COLO668 (cell line): ENCODE results near the gene CCNY.

Experiments
- DNase-seq: peaks from one replicate; lab custom pipeline; 2025; ENCODE audit not compliant: unreplicated experiment; lab: John Stamatoyannopoulos, UW

The CCNY gene

GRCh38 chr10:35546824-35547225 is 210.5 kb downstream of the CCNY start:
- DNase-seq = no peak

DNA sequence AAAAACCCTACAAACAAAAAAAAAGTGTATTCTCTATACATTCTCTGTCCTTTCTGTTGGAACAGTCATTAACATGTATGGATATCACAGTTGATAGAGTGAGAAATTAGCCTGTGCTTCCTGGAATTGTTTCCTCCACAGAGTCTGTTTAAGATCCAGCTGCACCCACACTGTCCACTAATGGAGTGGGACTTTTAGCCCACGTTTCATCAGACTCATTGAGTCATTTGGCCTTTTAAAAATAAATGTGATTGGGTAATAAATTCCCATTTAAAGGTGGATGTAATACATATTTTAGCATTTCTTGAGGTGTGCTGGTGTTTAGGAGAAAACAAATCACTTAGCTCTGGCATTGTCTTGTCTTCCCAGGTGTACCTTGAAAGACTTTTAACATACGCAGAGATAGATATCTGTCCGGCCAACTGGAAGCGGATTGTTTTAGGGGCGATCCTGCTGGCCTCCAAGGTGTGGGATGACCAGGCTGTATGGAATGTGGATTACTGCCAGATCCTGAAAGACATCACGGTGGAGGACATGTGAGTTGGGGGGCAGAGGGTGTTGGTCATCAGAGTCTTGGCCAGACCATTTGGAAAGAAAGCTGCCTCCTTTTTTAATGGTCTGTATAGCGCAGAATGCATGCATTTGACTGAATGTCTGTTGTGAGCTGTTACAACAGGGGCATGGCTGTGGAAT is 216.5 kb downstream of the CCNY start:
- DNase-seq = no peak

DNA sequence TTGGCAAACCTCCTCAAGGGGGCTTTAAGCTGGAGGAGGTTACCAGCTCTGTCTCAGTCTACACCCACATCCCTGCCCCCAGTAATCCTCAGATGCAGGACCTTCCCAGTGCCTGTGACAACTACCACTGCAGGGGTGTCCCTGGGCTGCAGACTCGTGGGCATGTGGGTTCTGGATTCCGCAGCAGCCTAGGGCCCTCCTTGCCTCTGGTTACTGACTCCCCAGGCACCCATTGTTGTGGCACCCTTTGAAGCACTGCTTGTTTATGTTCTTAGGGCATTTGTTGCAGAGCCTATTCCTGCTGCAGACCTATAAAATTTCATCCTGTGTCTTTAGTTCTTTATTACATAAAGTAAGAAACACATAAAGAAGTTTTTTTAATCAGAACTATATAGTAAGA is 217.7 kb downstream of the CCNY start:
- DNase-seq = peak; percentile 15

- peak; percentile 5 for DNase-seq
Observed at GRCh38 chr10:35554461-35555056, 218.2 kb downstream of the CCNY start.

DNA sequence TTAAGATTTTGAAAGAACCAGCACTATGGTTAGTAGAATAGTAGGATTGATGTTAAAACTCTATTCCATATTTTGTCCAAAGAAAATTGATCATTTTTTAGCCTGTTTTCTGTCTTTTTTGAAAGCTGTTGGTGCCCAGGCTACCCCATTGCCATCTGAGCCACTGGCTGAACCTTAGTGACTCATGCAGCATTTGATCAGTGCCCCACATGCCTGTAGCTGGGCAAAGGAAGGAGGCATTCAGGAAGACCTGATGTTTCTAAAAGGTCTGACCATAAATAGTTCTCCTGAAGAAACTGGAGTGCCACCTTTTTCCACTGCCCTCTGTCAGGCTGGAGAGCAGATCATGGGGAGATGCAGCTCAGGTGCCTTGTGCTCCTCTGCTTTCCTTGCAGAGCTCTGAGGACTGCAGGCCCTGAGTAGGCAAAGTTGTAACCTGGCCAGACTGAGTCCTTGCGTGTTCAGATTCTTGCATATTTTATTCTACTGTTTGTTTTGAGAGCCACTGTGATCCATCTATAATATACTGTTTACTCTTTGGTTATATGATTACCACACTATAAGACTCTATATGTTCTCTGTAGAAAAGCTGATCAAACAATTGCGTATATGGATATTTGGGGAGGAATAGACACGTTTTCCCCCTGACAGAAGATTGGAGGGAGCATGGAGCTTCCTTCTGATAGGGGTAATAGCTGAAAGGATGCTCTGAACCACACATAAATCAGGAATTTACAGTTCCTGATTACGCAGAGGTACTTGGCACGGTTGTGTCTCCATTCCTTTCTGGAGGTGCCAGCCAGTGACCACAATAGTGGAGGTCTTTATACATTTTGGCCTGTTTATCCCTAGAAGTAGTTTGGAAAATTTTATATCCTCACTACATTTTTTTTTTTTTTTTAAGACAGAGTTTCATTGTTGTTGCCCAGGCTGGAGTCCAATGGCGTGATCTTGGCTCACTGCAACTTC is 219.9 kb downstream of the CCNY start:
- DNase-seq = no peak

- DNase-seq = no peak
Observed at GRCh38 chr10:35558276-35558675, 222.0 kb downstream of the CCNY start.

- no peak for DNase-seq
Observed at GRCh38 chr10:35559416-35559815, 223.1 kb downstream of the CCNY start.

DNA sequence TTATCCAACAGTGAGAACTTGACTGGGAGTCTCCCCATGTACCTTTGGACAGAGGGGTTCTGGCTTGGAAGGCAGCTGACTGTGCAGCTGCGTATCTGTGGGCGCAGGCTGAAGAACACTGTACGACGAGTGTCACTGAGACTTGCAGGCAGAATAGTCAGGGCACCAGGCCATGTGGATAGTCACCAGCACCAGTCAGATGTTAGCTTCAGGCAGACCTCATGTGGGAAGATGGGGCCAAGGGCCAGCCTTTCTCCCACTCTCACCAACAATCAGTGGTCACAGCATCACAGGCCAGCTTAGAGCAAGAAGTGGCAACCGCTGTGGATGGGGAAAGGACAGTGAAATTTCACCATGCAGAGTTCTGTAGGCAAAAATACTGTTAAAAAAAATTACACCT is 225.4 kb downstream of the CCNY start:
- no peak for DNase-seq

DNA sequence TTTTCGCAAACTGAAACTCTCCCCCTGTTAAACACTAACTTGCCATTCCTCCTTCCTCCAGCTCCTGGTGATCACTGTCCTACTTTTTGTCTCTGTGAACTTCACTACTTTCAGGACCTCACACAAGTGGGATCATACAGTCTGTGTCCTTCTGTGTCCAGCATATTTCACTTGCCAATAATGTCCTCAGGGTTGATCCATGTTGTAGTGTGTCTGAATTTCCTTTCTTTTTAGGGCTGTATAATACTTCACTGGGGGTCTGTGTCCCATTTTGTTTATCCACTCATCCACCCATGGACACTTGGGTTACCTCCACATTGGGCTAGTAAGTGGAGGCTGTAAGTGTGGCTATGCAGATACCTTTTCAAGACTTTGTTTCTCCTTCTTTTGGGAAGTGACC is 226.1 kb downstream of the CCNY start:
- DNase-seq = no peak

- DNase-seq = peak; percentile 43
Observed at GRCh38 chr10:35563261-35563891, 227.1 kb downstream of the CCNY start.

DNA sequence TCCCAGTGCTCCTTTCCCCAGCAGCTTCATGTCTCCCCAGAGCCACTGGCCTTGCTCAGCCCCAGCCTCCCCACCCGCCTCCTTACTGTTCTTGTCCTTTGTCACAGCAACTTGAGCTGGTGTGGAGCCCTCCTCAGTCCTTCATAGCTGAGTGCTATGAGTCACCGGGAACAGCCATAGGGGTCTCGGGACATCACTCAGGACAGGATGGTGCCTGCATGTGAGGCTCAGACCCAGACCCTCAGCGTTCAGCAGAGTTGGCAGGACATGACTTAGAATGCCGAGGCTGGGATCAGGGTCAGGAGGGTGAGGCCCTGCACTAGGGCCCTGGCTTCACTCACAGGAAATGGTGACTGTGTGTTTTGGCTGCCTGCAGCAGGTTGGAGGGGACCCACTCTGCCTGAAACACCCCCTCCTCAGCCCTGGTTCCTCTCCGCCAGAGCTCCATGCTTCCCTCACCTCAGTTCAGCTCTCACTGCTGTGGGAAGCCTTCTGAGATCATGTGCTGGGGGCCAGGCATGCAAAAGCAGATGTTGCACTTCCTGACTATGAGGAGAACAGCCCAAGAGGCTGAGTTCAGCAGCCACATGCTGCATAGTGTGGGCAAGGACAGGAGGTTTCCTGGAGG is 228.1 kb downstream of the CCNY start:
- no peak for DNase-seq

DNA sequence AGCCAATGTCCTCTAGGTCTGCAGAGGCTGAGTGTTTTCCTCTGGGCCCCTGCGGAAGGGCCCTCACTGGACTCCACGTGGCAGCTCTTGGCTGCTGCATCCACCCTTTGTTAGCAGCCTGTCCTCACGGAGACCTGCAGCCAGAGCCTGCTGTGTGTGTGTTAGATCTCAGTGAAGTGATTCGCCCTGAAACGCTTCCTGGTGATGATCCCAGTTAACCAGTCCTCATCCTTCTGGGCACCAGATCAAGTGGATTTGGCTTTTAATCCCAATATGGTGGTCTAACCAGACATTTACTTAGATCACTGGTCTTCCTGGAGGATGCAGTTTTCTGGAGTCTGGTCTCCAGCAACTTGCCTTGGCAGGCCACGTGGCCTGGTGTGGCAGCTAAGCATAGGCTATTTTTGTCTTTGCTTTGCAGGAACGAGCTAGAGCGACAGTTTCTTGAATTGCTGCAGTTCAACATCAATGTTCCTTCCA is 229.3 kb downstream of the CCNY start:
- no peak for DNase-seq

DNA sequence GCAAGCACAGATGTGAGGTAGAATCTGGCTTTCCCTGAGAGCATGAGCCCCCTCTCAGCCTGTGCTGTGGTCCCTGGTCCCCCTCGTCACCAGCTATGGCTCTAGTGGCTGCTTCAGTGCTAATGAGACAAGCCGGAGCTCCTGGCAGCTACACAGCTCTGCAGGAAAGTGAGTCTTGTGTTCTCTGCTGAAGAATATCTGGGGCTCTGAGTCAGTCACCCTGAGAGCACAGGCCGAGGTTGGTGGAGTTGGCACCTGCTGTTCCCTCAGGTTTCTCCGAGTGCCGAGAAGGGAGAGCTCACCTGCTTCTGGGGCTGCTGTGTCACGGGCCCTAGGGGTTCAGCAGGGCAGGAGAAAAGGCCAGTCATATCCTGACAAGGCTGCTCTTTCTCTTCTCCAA is 231.6 kb downstream of the CCNY start:
- no peak for DNase-seq

DNA sequence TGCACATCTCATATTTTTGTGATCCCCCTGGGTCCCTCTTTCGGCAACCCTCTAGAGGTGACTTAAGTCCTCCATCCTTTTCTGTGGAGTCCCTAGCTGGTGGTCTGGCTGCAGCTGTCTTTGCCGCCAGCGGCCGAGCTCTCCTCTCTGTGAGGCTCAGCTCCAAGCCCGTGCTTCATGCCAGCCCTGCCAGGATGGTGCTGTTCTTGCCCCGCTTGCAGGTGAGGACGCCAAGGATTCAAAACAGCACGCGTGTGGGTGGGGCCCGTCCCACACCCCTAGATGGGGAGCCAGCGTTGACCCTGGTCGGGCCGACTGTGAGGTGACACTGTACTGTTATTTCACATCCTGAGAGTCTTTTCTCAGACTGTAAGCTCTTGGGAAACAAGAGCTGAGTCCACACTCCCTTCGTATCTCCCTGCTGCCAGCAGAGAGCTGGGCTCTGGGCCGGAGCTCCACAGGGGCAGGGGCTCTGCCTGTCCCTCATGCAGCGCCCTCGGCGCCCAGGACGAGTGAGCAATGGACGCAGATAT is 232.2 kb downstream of the CCNY start:
- DNase-seq = no peak

DNA sequence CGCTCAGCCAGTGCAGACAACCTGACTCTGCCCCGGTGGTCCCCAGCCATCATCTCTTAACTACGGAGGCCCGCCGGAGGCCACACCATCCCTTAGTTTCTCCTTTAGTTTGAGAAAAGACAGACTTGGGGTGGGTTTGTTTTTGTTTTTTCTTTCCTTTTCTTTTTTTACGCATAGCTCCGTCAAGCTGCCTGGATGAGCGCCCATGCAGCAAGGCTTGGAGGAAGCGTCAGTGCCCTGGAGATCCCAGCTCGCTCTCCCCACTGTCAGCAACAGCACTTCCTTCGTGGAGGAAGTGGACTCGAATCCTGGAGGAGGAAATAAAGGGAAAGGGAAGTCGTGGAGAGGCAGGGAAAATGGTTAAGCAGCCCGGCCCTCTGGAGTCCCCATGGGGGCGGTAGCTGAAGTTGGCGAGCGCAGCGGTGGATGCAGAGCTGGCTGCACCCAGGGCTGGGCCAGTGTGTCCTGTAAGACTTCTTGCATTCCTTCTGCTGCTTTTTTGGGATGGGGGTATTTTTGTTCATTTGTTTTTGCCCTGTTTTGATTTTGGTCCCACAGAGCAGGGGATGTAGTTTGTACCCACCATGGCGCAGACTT is 232.9 kb downstream of the CCNY start:
- DNase-seq = no peak

DNA sequence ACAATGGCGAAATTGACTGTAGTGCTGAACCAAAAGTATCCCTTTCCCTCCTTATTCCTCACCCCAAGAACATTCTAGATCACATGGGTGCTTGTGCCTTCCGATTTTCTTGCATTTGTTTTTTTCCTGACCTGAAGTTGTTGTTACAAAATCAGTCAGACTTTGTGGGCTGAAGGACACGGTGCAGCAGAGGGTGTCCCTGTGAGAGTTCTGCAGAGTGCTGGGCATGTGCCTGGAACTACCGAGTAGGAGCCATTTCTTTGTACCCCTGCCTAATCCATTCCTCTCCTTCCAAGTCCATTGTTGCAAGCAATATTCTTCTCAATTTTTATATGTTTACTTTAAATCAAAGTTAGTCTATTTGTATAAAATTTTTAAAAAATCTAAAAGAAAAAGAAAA is 233.5 kb downstream of the CCNY start:
- DNase-seq = no peak

GRCh38 chr10:35570397-35570796 is 234.1 kb downstream of the CCNY start:
- no peak for DNase-seq

GRCh38 chr10:35572583-35572982 is 236.3 kb downstream of the CCNY start:
- DNase-seq = no peak

DNA sequence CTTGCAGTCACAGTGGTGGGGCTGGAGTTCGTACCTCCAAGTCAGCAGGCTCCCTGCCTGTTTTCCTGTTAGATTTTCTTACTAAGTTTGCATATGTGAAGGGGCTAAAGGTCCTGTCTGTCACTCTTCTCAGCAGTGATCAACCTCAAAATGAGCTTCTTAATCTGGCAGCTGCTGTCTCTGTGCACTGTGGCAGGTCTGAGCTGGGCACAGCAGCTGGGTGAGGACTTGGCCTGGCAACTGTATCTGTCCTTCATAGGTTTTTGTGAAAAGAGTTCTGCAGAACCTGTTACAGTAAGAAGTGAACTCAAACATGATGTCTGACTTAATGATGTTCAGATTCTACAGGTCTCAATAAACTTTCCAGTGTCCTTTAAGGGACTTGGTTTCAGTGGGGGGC is 237.5 kb downstream of the CCNY start:
- no peak for DNase-seq

GRCh38 chr10:35574924-35575352 is 238.6 kb downstream of the CCNY start:
- DNase-seq = no peak
